Measurements from ENCODE around the gene RSL1D1.

DNA sequence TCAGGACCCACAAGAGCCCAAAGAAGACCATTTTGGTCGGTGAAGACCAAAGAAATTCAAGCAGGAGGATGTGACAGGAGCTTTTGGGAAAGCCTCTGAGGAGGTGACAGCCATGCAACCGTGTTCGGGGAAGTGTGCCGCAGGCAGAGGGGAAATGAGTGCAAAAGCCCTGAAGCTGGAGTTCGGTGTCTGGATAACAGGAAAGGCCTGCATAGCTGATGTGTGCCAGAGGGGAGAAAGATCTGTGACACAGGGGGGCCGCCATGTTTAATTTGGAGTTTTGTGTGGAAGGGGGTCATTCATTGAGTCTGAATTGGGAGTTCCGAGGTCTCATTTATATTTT, 53.4 kb downstream of the RSL1D1 start:
- TF ChIP-seq, protein P1, sequence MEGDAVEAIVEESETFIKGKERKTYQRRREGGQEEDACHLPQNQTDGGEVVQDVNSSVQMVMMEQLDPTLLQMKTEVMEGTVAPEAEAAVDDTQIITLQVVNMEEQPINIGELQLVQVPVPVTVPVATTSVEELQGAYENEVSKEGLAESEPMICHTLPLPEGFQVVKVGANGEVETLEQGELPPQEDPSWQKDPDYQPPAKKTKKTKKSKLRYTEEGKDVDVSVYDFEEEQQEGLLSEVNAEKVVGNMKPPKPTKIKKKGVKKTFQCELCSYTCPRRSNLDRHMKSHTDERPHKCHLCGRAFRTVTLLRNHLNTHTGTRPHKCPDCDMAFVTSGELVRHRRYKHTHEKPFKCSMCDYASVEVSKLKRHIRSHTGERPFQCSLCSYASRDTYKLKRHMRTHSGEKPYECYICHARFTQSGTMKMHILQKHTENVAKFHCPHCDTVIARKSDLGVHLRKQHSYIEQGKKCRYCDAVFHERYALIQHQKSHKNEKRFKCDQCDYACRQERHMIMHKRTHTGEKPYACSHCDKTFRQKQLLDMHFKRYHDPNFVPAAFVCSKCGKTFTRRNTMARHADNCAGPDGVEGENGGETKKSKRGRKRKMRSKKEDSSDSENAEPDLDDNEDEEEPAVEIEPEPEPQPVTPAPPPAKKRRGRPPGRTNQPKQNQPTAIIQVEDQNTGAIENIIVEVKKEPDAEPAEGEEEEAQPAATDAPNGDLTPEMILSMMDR (IDR thresholded peaks at IDR 0.05 in 4 of 5, conservative IDR thresholded peaks at IDR 0.05 in 1 of 5): no peak
- no peak for TF ChIP-seq POLR2A (IDR thresholded peaks at IDR 0.05)
